HL-60/S4 (cell line): ENCODE data around the gene CTSH.

Experiments
- in situ Hi-C: fragments of 300-500 bp; cut with MboI; formaldehyde crosslinking; loops from 2 replicates; pipeline ENCODE4 v1.14.3; 2022; ENCODE audit warnings: low sequenced_read_pairs

The CTSH gene, protein sequence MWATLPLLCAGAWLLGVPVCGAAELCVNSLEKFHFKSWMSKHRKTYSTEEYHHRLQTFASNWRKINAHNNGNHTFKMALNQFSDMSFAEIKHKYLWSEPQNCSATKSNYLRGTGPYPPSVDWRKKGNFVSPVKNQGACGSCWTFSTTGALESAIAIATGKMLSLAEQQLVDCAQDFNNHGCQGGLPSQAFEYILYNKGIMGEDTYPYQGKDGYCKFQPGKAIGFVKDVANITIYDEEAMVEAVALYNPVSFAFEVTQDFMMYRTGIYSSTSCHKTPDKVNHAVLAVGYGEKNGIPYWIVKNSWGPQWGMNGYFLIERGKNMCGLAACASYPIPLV

DNA sequence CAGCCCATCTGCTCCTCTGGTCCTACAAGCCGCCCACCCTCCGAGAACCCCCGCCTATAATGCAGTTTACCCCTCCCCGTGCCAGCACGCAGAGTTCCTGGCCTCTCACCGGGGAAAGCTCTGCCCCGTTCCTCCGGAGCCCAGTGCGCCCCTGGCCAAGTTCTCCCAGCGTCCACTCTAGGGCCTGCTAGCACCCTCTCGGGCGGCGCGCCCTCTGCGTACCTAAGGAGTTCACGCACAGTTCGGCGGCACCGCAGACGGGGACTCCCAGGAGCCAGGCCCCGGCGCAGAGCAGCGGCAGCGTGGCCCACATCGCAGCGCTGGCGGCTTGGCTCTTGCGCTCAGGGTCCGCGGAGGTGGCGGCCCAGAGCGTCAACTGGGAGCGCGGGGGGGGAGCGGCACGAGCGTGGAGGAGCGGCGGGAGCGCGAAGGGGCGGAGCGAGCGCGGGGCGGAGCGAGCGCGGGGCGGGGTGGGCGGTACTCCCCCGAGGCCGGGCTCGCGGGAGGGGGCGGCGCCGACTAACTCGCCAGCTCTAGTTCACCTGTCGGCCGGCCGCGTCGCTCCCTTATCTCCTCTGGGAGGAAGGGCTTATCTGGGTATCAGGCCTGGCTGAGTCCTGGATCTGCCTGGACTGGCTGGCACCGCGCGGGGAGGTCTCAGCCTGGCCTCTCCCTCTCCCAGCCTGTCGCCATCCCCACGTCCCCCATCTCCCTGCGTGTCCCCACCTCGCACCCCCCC is at the start of gene CTSH:
CTSH (minus strand) TSS at position 378 of the 739 bp plus-strand sequence; CDS start at position 313, 65 bp downstream.
- in situ Hi-C loops, result no loop called here

DNA sequence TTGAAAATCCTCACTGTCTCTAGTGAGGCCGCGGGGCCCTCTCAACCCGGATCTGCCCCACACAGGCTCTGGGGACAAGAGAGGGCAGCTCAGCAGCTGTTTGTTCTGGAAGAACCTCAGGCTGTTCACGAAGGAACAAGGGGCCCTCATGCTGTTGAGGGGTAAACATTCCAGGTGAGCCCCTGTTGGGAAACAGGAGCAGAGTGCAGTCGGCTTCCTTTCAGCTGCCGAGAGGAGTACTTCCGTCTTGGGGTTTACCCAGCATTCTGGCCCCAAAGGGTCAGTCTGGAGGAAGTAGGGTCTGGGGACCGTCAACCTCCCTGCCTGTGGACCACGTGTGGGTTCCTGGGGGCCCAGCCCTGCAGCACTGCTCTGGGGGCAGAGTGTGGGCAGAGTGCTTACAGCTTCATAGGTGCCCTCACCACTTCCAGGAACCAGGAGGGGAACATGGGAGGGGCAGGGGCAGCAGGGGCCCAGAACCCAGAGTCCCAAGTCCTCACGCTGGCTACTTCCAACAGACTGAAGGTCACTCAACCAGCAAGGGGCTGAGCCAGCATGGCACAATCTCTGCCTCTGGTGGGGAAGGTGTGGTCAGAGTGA is 49.2 kb upstream of the CTSH start:
- in situ Hi-C loops, result no loop called here

DNA sequence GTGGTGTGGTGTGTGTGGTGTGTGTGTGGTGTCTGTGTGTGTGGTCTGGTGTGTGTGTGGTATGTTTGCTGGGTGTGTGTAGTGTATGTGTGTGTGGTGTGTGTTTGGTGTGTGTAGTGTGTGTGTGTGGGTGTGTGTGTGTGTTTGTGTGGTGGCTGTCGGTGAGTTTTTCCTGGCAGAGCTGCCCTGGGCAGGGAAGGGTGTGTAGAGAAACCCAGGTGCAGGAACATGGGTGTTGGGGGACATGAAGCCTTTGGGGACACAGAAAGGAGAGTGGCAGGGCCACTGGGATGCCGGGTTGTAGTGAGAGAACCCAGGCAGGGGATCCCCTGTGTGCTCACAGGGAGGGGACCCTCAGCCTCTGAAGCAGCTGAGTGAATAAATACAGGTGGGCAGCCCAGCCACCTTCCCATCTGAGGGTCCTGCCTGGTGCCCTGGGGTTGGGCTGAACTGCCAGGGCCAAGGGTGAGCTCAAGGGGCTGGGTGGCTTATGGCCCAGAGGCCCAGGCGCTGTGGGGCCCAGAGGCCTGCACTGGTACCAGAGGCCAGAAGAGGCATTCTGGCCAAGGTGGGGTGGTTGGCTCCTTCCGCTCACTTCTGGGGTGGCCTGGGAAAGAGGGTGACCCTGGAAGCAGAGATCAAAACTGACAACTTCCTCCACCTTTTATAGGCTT is 48.5 kb upstream of the CTSH start:
- in situ Hi-C loops, result no loop called here

DNA sequence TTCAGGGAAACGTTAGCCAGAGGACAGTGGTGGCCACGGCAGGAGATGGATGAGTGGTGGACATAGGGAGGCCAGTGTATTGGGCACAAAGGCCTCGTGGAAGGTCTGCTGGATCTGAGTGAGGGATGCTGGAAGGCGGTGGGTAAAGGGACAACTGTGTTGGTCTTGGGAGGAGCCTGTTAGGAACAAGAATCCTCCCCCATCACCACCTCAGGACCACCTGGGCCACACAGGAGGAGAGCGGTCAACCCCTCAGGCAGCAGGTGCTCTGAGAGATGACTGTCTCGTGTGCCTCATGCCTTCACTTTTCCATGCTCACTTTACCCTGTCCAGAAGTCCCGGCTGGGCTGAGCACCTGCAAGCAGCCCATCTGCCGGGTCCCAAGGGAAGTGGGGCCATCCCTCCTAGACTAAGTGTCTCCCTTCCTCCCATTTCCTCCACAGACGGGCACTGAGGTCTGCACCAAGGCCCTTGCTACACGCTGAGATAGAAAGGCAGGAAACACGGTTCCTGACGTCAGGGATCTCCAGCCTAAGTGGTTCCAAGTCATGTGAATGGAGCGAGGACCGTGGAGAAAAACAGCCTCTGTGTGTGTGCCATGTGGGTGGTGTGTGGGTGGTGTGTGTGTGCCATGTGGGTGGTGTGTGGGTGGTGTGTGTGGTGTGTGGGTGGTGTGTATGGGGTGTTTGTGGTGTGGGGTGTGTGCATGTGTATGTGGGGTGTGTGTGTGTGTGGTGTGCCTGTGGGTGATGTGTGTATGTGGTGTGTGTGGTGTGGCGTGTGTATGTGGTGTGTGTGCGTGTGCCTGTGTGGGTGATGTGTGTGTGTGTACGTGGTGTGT is 47.8 kb upstream of the CTSH start:
- in situ Hi-C loops, result no loop called here

DNA sequence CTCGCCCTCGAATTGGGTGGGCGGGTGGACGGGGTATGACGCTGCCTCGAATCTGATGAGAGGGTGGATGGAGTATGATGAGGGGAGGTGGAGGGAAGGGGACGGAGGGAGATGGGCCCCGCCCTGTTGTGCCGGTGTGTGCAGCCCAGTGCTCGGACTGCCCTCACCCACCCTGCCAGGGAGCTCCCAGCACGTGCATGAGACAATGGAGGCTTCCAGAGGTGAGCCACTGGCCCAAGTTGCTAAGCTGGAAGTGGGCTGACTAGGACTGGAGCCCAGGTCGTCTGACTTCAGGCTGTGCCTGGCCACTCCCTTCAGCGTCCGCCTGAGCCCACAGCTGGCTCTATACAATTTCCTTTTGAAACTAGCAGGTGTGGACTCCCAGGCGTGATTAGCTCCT is 47.0 kb upstream of the CTSH start:
- in situ Hi-C loops, result no loop called here

DNA sequence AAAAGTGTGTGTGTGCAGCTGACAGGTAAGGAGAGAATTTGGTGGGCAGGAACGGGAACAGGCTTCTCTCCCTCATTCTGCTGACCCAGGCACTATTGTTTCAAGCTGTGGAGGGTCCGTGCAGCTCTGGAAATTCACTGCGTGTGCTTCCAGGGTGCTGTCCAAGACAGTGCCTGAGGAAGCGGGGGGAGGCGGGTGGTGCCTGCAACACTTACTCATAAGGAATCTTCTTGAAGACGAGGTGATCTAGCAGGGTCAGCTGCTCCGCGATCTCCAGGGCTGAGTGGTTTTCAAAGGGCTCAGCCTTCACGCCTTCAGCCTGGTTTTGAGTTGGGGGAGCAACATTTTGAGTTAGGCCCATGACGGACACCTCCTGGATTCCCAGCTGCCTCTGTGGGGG is 46.6 kb upstream of the CTSH start:
- in situ Hi-C loops, result no loop called here

DNA sequence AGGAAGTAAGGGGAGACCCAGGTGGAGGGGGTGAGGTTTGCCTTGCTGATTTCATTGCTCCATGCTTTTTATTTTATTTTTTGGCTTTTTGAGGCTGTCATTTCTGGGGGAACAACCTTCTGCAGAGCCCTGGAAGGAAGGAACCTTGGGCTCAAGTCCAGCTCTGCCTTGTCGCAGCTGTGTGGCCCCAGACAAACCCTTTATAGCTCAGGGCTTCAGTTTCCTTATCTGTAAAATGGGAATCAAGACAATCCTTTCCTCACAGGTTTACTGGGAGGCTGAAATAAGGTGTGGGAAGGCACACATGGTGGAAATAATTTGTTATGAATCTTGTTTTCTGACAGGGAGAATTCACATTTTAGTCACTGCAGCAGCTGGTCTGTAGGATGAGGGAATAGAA is 45.4 kb upstream of the CTSH start:
- in situ Hi-C loops, result no loop called here

DNA sequence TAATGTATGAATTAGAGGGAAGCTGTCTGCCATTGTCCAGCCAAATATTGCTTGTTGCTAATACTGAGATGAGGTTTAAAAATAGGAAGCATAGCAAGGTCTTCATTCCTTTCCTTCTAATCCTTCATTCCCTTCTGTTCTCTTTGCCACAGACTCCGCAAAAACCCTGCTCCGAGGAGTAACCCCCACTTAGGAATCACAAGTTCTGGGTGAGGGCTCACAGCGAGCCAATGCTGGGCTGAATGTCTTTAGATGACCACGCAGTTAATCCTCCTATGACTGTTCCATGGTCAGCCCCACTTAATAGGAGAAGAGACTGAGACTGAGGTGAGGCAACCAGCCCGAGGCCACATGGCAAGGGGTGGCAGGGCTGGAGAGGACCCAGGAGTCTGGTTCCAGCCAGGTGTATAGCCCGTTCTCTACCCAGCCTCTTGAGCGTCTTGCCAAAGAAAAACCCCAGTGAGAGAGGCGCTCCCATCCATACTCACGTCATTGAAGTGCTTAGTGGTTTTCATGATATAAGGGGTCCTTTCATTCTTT is 44.9 kb upstream of the CTSH start:
- in situ Hi-C loops, result no loop called here

DNA sequence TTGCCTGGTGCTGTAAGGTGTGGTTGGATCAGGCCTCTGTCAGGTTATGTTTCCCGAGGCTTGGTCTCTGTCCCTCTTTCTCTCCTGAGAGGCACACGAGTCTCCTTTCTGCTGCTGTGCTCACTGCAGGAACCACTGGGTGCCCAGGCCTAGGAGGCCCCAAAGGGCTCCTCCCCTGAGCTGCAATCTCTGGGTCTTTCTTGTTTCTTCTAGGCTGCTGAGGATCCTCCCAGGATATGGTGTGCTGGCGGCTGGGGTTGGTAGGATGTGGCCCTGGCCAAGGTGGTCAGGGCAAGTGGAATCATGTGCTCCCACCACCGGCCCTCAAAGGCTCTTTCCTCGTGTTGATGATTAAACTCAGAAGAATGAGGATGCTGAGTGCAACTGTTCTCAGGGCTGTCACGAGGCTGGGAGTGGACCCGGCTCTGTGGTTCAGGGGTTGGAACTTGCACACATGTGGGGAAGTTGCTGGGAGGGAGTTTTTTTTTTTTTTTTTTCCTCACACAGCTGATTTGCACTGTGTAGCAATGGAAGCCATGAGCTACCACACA is 43.6 kb upstream of the CTSH start:
- in situ Hi-C loops, result no loop called here

DNA sequence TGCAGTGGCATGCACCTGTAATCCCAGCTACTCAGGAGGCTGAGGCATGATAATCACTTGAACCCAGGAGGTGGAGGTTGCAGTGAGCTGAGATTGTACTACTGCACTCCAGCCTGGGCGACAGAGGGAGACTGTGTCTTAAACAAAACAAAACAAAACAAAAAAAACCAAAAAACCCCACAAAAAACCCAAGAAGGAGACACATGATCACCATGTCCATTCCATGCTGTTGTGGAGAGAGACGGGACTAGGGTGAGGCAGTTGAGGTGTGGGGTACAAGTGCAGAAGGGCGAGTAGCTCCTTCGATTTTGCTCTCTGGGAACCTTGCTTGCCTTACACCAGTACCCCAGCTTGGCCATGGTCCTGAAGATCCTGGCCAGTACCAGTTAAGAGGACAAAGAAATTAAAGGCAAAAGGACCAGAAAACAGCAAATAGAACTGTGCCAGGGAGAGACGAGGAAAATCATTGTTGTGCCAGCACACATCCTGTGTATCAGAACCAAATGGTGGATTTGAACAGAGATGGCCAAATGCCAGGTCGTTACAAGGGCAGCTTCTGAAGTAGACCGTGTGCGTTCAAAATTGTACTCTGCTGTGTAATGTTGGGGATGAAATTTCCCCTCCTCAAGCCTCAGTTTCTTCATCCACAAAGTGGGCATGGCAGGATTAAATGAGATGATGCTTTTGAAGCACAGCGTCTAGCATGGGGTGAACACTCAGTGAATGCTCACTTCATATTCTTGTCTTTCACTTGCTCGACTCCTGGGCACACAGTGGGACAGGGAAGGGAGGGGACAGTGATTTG is 42.9 kb upstream of the CTSH start:
- in situ Hi-C loops, result no loop called here

DNA sequence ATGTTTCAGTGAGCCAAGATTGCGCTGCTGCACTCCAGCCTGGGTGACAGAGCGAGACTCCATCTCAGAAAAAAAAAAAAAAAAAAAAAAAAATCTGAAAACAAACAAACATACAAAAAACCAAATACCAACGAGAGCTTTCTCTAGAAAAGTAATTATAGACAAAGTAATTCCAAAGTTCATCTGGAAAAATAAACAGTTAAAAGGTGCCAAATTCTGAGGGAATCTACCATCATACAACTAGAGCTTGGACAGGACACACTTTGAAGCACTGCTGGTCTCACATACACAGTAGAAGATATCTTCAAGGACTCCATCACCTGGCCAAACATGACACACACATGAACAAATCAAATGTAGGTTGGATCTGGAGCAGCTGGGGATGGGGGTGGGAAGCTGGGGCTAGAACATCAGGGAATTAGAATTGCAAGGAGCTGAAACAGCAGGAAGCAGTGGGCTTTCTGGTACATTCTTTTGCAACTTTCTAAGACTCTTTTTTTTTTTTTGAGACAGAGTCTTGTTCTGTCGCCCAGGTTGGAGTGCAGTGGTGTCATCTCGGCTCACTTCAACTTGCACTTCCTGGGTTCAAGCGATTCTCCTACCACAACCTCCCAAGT is 41.1 kb upstream of the CTSH start:
- in situ Hi-C loops, result no loop called here

DNA sequence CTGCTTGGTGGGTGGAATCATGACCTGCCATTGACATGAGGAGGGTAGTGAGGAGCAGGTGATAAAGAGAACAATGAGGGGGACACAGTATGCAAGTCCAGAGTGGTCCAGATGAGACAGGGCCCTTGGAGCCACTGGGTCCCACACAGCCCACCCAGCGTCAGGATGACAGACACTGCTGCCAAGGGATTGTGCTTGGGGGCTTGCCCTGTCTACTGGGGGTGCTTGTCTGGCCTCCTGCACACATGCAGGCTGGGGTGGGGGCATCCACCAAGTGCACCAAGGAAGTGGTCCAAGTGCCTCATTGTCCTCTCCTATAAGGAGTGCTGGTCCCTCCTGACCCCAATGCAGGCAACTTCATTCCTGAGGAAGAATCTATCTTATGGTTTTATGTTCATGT is 39.2 kb upstream of the CTSH start:
- in situ Hi-C loops, result no loop called here

DNA sequence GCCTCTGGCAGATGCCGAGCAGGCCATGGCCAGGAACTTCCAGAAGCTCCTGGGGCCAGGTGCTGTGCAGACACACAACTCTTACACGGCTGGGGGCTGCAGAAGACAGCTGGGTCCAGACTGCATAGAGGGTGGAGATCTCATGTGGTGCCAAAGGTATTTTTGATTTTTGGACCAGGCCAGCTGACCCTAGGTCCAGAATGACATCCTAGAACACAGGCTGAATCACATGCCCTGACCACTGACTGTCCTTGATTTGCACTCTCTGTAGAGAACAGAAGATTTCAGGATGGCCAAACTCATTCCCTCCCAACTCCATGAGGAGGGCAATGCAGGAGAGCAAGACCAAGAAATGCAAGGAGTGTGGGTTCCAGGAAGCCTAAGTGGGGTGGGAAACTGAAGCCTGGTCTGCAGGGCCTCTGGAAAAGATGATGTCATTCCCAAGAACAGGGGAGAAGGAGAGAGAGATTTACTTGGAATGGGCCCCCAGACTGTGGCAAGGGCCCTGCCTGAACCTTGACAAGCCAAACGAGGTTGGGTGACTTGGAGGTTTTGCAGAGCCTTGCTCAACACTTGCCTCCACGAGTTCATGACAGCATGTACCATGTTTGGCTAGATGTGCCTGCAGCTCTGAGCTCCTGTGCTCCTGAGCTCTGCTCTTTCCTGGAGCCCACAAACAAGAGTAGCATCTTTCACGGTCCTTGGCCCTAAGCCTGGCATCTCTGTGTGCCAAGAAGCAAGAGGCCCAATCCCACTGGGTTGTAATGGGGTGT is 38.5 kb upstream of the CTSH start:
- in situ Hi-C loops, result no loop called here

DNA sequence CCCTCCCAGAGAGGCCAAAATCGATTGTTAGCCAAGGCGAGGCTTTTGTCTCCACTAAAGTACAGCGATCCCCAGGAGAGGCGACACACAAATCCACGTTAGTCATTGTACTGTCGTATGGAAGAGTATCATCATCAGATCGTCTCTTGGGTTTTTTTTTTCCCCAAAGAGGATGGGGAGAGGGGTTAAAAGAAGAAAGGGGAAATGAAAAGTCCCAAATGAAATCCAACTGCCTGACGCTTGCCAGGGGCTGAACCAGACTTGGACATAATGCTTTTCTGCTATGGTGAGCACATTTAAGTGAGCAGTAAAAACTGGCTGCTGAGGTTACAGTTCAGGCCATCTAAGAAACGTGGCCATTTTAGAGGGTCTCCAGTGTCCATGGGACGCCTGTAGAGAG is 37.9 kb upstream of the CTSH start:
- in situ Hi-C loops, result no loop called here

DNA sequence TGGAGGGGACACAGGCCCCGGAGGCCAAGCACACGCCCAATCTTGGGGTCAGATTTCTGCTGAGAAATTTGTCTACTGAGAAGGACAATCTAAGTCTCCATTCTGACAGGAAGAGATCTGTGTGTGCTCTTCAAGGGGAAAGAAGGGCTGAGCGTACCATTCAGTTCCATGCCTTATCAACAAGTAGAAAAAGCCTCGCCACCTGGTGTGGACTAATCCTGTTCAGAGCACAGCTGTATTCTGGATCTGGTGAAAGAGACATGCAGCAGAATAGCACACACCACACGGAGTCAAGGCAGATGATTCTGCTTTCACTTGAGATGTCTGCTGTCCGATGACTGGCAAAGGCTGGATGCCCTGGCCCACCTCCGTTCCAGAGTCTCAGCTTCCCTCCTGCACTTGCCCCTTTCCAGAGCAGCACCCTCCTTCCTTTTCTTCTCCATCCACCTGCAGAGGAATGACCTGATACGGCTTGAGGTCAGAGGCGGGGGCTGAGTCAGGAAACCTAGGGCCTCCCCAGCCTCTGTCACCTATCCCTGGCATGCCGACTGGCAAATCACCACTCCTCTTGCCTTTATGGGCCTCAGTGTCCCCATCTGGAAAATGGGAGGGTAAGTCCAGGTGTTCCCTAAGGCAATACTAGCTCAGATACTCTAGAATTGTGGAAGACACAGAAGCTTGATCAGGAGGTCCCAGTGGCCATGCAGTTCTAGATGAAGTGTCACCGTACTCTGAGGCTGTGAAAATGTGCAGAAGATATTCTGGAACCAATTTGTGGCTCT is 36.9 kb upstream of the CTSH start:
- in situ Hi-C loops, result no loop called here

DNA sequence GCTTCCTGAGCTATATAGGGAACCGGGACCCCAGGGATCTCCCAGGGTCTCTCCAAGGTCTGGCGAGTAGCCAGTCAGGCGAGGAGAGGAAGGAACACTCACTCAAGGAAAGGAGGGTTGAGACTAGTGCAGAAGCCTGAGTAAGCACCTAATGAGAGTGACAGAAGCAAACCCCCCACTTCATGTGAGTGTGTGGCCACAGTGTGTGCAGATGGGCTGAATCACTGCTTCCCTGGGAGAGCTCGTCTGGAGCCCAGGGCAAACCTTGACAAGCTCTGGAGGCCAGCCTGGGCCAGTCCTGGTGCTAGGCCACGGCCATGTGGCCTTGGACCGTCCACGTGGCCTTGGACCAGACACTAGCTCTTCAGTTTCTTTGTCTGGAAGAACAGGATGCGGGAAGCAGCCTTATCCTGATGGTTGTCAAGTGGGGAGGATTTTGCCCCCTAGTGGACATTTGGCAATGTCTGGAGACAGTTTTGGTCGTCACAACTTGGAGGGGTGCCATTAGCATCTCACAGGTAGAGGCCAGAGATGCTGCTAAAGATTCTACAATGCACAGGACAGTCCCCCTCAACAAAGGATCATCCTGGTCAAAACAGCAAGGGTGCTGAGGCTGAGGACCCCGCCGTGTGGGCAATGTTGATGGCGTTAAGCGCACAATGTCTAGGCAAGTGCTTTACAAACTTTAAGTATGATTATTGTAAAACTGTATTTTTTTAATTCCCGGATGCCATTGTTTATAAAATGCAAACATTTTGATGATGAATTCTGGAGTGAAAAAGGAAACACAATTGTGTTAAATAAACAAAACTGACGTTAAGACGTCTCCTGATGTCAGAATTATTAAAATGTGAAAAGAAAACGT is 34.8 kb upstream of the CTSH start:
- in situ Hi-C loops, result no loop called here
